GM18867 (cell line): ENCODE data around the gene GOLT1A.
"Not testable (repeated sequence)": the region's sequence is repeated elsewhere in the genome, so short reads cannot be mapped to it uniquely, and the experiment has no call there.

Experiments
- ATAC-seq: cut with Tn5 transposase; IDR thresholded peaks from one replicate; pipeline ENCODE4 v1.9.1; 2021; ENCODE audit warnings: mild to moderate bottlenecking, moderate library complexity; ENCODE audit not compliant: unreplicated experiment

The GOLT1A gene

DNA sequence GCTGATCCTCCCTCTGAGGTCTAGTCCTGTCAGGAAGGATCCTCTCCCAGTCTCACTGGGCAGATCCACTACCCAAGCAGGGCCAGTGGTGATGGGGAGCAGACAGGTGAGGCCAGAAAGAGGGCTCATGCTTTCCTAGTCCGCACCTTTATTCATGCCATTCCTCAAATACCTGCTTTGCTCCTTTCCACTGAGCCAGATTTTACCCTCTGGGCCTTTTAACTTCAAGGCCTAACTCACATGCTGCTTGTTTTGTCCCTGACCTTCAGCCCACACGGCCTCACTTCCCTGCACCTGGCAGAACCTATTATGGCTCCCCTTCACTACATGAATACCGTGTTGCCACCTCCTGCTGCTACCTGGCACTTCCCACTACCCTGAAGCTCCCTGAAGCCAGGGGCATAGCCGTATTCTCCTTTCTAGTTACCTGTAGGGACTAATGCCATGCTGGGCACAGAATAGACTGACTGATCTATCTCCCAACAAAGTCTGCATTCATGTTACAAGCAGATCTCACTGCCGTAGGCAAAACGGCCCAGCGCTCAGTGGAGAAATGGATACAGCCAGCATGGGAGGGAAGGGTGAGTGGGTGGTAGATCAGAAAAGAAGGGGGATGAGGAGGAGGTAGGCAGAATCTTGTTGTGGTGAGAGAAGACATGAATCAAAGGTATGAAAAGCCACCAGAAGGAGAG is 36.1 kb upstream of the GOLT1A start:
- no peak for ATAC-seq

DNA sequence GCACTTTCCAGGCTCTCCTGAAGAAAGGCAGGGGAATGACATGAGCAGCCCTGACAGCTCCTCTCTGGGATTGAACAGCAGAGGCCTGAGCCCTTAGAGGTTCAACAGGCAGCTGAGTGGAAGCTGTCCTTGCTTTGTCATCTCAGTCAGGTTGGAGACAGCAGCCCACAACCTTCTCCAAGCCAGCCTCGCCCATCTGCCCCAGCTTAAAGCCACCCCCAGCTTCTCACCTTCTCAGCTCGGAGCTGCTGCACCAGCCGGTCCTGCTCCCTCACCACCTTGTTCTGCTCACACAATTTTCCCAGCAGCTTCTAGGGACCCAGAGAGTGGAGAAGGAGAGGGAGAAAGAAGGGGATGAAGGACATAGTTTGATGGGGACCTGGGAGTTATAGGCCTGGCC is 35.2 kb upstream of the GOLT1A start:
- no peak for ATAC-seq

DNA sequence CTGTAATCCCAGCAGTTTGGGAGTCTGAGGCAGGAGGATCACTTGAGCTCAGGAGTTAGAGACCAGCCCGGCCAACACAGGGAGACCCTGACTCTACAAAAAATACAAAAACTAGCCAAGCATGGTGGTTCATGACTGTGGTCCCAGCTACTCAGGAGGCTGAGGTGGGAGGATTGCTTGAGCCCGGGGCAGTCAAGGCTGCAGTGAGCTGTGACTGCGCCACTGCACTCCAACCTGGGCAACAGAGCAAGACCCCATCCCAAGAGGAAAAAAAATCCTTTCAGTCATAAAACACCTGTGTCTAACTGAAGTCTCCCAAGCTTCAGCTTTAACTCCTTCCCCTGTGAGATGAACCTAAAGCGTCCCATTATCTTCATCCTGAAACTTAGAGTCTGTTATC is 33.1 kb upstream of the GOLT1A start:
- no peak for ATAC-seq

DNA sequence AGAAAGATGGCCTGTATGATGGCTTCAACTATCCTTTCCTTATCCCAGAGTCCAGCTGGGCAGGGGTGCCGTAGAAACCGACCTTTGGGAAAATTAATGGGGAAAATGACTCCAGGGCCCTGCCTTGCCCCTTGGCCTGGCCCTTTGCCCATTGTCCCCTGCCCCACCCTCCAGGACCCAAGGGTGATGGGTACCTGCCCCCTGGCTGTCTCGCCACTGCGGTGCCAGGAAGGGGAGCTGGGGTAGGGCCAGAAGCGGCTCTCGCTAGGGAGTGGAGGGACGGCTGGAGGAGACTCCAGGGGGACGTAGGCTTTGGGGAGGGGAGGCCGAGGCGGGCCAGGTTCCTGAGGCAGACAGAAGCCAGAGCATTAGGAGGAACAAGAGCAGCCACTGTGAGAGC is 29.1 kb upstream of the GOLT1A start:
- no peak for ATAC-seq

DNA sequence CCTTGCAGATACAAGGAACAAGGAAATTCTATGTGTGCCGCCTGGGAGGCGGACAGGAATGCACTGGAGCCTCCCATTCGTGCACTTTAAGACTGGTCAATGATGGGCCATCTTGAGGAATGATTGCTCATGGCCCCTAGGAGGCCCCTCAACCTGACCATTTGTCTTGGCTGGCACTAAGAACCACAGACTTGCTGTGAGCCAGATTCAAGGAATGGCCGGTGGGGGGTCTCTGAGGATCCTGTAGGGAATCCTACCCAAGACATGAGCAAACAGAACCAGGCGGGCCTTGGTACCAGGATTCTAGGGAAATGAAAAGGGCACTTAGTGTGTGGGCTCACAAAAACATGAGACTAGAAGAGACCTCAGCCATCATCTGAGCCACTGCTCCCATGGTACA is 28.1 kb upstream of the GOLT1A start:
- ATAC-seq, result no peak

DNA sequence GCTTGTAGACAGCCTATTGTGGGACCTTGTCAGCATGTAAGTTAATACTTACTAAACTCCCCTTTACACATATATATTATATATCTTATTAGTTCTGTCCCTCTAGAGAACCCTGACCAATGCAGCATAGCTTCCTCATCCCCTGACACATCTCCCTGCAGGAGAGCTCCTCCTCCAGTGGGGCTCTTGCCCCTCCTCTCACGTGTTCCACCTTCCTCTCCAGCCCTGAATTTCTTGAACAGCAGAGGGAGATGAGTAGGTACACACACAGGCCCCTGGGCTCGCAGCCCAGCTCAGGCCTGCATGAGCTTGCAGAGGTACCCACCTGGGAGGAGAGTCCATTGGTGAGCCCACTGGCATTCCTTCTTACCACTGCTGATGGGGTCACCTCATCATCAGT is 27.3 kb upstream of the GOLT1A start:
- no peak for ATAC-seq

DNA sequence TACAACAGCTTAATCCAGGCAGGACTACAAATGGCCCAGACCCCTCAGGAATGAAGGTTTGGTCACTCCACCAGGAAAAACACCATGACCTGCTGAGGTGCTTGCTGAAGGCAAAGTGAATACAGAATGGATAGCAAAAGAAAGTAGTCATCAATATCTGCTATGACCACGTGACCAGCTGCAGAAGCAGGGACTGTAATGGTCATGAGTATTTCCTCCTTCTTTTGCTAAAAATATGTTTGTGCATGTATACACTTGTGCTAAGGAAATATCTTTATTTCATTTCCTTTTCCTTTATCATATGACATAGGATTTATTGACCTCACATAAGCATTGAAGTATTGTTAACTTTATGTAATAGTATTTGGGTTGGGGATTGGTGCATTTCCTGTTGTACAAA is 26.4 kb upstream of the GOLT1A start:
- no peak for ATAC-seq

DNA sequence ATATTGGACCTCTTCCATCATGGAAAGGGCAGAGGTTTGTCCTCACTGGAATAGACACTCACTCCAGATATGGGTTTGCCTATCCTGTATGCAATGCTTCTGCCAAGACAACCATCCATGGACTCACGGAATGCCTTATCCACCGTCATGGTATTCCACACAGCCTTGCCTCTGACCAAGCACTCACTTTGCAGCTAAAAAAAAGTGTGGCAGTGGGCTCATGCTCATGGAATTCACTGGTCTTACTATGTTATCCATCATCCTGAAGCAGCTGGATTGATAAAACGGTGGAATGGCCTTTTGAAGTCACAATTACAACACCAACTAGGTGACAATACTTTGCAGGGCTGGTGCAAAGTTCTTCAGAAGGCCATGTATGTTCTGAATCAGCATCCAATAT is 25.6 kb upstream of the GOLT1A start:
- ATAC-seq, result not testable (repeated sequence)

DNA sequence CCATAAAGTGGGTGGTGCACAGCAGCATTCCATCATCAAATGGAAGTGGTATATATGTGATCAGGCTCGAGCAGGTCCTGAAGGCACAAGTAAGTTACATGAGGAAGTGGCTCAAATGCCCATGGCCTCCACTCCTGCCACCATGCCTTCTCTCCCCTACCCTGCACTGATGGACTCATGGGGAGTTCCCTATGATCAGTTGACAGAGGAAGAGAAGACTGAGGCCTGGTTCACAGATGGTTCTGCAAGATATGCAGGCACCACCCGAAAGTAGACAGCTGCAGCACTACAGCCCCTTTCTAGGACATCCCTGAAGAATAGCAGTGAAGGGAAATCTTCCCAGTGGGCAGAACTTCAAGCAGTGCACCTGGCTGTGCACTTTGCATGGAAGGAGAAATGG is 24.7 kb upstream of the GOLT1A start:
- ATAC-seq, result not testable (repeated sequence)

DNA sequence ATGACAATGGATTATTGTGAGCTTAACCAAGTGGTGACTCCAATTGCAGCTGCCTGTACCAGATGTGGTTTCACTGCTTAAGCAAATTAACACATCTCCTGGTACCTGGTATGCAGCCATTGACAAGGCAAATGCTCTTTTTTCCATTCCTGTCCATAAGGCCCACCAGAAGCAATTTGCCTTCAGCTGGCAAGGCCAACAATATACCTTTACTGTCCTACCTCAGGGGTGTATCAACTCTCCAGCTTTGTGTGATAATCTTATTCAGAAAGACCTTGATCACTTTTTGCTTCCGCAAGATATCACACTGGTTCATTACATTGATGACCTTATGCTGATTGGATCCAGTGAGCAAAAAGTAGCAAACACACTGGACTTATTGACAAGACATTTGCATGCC is 23.7 kb upstream of the GOLT1A start:
- not testable (repeated sequence) for ATAC-seq

DNA sequence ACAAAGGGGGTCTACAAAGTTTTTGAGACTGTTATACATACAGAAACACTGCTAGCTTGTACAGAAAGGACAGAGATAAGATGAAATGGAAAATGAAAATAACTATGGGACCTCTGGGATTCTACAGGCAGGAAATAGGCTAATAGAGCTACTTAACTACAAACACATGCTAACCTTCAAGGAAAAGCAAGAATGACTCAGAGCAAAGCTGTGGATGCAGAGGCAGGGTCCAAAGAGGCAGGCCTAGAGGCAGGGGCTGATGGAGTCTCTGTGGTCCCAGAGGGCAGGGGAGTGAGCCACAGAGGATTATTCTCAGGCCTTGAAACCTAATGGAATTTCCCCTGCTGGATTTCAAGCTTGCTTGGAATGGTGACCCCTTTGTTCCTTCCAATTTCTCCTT is 18.7 kb upstream of the GOLT1A start:
- ATAC-seq, result no peak

DNA sequence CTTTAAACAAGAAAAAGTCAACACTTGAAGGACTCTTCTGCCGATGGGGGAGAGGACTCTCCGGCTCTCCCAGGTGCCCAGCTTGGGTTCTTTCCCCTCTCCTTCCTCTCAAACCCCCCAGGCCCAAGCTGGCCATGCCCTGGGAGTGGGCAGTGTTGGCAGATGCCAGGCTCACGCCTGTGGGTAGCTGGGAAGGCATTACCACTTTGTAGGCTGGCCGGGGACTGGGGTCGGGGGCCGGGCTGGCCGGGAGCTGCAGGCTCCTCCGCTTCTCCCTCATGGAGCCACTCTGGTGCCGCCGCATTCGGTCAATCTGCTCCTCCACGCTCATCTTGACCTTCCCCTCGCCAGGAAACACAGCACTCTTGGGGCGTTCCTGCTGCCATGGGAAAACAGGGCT is 16.4 kb upstream of the GOLT1A start:
- ATAC-seq, result no peak

DNA sequence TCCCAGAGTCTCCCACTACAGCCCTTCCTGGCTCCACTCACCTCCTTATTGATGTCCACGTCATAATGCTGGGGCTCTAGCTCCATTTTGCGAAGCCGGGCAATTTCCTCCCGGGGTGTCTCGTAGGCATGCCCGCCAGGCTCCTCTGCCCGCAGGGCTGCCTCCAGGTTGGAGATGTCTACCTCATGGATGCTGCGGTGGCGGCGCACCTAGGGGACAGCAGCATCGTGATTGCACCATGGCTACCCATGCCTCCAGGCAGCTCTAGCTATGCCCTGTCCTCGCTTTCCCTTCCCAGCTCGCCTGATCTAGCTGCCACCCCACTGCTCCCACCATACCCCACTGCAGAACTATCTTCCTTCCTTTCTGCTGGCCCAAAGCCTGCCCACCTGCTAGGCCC is 15.1 kb upstream of the GOLT1A start:
- ATAC-seq, result no peak

DNA sequence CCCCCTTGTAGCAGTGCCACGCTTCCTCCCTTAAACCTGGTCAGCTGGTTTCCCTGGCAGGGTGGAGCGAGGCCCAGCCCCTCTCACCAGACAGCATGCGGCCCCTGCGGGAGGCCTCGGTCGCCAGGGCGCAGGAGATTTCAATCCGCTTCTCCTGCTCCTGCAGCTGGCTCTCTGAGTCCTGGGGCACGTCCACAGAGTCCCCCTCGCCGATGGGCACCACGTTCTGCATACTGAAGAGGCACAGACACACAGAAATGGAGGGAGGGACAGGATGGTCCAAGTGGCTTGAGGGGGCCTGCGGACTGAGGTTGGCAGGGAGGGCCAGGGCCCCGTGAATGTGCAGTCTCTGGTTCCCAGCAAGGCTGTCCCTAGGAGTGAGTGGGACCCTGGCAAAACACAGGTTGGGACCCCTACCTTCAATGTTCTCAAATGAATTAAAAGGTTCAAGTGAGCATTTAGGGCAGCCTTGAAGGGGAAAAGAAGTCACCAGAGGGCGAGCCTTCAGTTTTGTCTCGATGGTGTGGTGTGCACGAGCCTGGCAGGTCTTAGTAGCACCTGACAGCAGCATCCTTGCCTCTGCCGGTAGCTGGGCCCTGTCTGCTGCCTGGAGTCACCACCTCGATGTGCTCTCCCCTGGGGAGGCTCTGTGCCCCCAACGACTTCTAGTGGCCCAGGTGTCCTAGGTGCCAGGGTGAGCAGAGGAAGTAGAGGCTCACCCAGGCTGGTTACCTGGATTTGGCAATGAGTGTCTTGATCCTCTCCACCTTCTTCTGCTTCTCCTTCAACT is 14.4 kb upstream of the GOLT1A start:
- ATAC-seq, result no peak

DNA sequence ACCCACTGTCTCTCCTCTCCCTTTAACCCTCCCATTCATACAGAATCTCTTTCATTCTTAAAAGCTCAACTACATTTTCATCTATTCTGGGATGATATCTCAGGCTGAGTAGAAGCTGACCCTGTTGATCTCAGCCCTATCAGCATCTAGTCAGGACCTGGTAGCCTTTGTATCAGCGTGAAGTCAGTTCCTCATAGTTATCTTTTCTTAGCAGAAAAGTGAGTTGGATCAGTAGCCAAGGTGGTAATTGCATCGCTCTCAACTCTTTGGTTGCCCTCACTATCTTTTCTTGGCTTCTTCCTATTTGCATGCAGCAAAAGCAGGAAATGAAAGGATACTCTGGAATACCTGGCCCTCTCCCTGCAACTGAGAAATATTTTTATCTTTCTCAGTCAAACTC is 13.6 kb upstream of the GOLT1A start:
- ATAC-seq, result no peak

DNA sequence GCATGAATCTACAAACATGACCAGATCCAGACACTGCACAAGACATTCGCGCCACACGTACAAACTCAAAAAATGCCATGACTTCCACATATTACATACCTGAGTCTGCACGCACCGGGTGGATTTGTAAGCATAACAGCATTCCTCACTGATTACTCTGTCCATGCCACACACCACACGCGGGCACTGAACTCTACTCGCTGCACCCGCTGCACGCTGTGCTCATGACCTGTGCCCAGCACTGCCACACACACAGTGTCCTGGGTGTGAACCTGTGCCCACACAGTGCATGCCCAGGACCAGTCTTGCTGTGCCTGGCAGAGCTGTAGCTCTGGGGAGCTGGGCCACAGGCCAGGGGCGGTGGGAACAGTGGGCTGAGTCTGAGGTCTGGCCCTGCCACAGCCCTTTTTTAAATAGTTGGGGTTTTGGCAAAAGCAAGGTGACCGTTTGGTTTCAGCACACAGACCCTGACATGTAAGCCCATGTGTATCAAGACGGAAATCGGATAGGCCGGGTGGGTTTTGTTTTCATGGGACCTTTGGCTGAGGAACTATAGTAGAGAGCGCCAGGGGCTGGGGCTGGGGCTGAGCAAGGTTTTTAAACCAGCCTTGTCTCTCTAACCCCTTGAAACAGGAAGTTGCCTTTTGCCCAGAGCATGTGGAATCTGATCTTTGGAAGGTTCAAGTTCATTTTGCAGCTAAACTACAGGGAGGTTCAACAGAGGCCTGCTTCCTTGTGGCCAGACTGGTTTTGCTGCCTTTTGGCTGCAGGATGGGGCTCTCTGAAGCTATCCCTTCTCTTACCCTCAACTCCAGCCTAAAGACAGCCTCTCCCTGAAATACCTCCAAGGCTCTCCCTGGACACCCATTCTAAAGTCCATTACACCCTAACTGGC is 12.3 kb upstream of the GOLT1A start:
- ATAC-seq, result no peak

DNA sequence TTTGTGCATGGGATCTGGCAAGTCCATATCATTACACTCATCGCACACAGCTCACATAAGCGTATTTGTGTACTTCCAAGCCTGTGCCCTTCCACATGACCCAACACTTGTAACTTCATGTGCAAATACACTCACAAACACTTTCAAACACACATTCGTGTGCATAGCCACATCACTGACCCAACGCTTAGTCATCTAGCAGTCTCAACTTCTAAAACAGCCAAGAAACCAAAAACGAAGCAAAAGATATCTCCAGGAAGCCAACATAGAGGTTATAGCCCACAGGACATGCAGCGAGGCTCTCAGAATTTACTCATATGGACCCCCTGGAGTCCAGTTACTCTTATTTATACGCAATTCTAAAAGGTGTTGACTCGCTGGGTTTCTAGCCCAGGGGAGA is 10.9 kb upstream of the GOLT1A start:
- no peak for ATAC-seq

DNA sequence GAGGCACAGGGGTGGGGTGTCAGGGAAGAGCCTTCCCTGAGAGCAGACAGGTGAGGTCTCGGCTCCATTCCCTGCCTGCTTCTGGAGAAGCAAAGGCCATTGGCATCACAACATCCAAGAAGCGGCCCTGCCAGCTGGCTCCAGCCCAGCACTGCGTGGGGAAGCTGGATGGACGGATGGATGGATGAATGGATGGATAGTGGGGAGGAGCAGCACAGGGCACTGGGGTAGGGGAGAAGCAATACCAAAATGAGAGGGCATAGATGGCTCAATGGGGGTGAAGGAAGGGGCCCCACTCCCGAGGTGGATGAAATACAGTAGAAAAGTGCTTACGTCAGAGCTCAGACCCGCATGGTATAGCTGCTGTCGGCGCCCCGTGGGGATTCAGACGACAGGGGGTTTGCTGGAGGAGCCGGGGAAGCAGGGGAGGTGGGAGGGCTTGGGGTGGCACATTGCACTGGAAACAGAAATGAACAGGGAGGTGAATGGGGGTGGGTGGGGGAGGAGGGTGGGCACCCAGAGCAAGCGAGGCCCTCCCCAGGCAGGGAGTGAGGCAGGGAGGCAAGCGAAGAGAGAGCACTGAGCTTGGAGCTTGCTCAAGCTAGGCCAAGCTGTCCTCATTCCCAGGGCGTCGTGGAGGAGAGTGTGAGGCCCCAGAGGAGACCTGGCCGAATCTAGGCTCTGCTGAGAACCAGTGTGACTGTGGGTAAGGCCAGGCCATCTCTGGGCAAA is 9.5 kb upstream of the GOLT1A start:
- ATAC-seq, result no peak

DNA sequence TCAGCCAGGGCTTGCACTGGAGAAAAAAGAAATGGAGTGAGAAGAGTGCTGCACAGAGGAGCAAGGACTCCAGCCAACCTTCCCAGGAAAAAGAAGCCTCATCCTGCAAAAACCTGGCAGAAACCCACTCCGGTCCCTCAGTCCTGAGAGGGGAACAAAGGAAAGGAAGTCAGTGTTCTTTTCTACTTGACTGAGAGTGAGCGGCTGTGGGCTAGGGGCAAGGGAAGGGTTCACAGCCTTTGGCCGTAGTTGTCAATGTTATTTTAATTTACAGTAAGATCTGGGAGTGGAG is 8.9 kb upstream of the GOLT1A start:
- ATAC-seq, result no peak

DNA sequence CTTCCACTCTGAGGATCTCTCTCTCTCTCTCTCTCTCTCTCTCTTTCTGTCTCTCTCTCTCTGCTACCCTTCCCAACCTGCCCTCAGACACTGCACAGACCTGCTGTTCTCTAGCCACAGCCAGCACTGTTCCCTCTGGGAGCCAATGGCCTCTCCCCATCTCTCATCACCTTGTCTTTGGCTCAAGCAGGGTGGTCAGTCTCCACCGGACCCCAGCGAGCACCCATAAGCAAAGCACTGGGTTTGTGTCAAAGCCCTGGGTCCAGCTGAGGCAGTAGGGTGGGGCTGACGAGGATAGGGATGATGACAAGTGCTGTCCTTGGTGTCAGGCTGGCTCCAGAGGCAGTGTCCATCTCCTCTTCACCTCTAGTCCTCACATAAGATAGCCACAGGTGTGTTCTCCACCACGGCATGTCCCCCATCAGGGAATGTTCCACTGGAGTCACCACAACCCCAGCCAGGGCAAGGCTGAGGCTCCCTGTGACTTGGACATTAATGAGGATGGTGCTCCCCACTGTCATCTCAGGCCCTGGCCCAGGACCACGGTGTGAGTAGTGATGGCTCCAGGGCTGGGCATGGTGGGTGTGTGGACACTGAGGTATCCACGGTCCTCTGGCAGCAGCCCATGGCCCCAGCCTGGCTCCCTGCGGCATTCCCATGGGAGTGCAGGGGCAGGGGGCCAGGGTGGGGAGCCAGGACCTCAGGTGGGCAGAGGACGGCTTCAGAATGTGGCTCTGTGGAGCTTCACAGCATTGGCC is 8.4 kb upstream of the GOLT1A start:
- ATAC-seq, result no peak

DNA sequence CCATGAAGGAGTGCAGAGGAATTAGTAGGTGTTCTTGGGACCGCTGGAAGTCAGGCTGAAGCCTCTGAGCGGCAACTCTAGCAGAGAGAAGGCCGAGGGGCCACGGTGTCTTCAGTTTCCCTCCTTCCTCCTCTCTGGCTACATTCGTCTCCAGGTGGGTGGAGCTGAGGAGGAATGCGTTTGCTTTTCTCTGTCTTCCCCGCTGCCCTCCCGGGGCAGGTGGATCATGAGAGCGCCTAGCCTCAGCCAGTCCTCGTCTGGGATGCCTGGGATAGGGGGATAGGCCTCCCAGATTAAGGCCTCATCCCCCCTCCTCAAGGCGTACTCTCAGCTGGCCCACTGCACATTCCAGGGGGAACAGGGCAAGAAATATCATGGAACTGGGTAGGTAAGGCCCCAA is 7.5 kb upstream of the GOLT1A start:
- ATAC-seq, result no peak
